ENCODE measurements around the gene TMEM204. TPM values are rescaled to one million over a fixed set of nuclear protein-coding genes. Genes with fewer than 3 reads are reported as not detected.

TMEM204 gene
- 10 to 100 TPM; 12.9 to 14.3 TPM for total RNA-seq

DNA sequence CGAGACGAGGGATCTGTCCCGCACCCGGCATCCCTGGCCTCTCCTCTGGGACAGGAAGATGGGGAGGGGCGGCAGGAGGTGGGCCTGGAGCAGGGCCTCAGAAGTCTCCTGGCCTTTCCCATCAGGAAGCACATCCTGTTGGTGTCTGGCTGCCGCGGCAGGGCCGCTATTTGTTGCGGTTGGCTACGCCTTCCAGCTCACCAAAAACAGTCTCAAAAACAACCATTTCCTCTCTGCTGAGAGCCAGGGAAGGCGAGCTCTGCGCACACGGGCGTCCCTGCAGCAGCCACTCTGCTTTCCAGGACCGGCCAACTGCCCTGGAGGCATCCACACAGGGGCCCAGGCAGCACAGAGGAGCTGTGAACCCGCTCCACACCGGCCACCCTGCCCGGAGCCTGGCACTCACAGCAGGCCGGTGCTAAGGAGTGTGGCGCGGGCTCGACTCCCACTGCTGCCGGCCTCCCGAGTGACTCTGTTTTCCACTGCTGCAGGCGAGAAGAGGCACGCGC lies at the start of gene TMEM204:
TSS of gene TMEM204 (plus strand) at position 224 of the 509 bp plus-strand sequence. CDS start 610 bp downstream, outside the sequence.
- ATAC-seq (peak; percentile 14), DNase-seq (peak; percentile 53)
- Mint-ChIP-seq H3K9me3 (no peaks in the 10 kb centered on the region), H3K4me3 (peak within 1 kb of the TSS; percentile 99), H3K27me3 (no peaks in the 10 kb centered on the region), H3K36me3 (ENCODE audit: low read depth) (peaks cover 38% of the 10 kb centered on the region), H3K27ac (peak within 1 kb of the TSS; percentile 91), H3K4me1 (ENCODE audit: low read depth) (peaks cover 22% of the 10 kb centered on the region)
- CTCF ChIA-PET = interaction anchor here (0.6 to 2.1 kb wide), 2 partner anchors 144 to 170 kb away, joined by 3 to 5 read pairs; no protein-coding TSS in a partner anchor
- intact Hi-C loops (cut with micrococcal nuclease) = no loop called here
- POLR2A ChIA-PET = interaction anchor here (0.7 to 3.2 kb wide), 5 partner anchors 8 to 79 kb away, joined by 3 to 8 read pairs (median 3); partner anchors contain the start of genes CRAMP1, IFT140 and TELO2
- TF ChIP-seq, protein P1, sequence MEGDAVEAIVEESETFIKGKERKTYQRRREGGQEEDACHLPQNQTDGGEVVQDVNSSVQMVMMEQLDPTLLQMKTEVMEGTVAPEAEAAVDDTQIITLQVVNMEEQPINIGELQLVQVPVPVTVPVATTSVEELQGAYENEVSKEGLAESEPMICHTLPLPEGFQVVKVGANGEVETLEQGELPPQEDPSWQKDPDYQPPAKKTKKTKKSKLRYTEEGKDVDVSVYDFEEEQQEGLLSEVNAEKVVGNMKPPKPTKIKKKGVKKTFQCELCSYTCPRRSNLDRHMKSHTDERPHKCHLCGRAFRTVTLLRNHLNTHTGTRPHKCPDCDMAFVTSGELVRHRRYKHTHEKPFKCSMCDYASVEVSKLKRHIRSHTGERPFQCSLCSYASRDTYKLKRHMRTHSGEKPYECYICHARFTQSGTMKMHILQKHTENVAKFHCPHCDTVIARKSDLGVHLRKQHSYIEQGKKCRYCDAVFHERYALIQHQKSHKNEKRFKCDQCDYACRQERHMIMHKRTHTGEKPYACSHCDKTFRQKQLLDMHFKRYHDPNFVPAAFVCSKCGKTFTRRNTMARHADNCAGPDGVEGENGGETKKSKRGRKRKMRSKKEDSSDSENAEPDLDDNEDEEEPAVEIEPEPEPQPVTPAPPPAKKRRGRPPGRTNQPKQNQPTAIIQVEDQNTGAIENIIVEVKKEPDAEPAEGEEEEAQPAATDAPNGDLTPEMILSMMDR (IDR thresholded peaks at IDR 0.05) = no peak

DNA sequence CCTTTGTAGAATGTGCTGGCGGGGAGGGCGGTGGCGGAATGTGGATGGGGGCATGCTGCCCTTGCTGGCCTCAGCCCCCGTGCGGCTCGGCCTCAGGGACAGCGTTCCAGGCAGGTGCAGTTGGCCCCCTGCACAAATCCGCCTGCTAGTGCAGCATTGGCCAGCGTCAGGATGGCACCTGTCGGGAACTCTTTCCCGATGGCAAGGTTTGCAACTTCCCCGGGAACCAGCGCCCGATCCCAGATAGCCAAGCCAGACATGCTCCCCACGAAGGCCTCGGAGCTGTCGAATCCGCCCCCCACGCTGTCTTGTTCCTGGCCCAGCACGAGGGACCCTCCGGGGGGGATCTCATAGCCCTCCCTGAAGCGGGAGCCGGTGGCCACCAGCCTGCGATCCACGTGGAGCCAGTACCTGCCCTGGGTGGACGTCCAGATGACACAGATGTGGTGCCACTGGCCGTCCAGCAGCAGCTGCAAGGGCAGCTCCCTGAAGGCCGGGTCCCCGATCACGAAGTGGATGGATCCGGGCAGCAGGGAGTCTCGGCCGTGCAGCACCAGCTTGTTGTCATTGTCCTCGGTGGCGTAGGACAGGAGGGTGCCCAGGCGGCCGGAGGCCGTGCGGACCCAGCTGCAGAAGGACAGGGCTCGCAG lies 47.5 kb upstream of the TMEM204 start:
- TF ChIP-seq, protein P1 (IDR thresholded peaks at IDR 0.05) = no peak
- no peak for ATAC-seq
- no peak overlapping the region for H3K4me3 Mint-ChIP-seq
- ChIA-PET CTCF (no interaction called here), POLR2A (no interaction called here)
- H3K27me3 Mint-ChIP-seq = no peaks in the 10 kb centered on the region
- no peak overlapping the region for H3K27ac Mint-ChIP-seq
- intact Hi-C loops (cut with micrococcal nuclease) = no loop called here
- no peaks in the 10 kb centered on the region for H3K36me3 Mint-ChIP-seq (ENCODE audit: low read depth)
- no peak for DNase-seq
- no peaks in the 10 kb centered on the region for H3K4me1 Mint-ChIP-seq (ENCODE audit: low read depth)
- H3K9me3 Mint-ChIP-seq = no peaks in the 10 kb centered on the region

DNA sequence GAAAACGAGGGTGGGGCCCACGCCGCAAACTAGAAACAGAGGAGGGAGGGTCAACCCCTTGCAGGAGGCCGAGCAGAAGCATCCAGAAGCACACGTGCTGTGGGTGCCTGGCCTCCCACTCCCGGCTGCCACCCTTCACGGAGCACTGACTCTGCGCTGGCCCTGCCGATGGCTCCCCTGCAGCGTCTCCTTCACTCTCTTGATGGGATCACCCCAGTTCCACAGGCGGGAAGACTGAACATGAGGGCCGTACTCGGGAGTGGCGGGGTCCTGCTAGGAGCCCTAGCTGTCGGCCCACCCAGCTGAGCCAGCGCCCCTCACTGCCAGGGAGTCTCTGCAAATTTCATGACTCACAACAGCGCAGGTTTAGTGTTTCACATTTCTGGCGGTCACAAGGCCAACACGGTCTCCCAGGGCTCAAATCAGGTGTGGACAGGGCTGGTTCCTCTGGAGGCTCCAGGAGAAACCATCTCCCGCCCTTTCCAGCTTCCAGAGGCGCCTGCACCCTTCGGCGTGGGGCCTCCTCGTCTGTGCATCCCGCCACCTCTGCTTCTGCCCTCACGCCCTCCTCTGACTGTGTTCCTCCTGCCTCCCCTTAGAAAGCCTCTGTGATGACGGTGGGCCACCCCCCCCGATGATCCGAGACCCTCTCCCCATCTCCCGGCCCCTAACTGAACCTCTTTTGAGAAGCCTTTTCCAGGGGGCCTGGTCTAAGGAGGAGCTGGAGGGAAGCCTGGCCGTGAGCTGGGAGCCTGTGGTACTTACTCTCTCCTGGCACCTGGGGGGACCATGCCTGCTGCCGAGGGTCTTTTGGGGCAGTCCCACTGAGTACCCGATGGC lies 46.7 kb upstream of the TMEM204 start:
- TF ChIP-seq, protein P1 (IDR thresholded peaks at IDR 0.05) = no peak
- Mint-ChIP-seq H3K27me3 (no peaks in the 10 kb centered on the region), H3K9me3 (no peaks in the 10 kb centered on the region), H3K4me3 (no peak overlapping the region), H3K4me1 (ENCODE audit: low read depth) (no peaks in the 10 kb centered on the region), H3K27ac (no peak overlapping the region), H3K36me3 (ENCODE audit: low read depth) (no peaks in the 10 kb centered on the region)
- POLR2A ChIA-PET = no interaction called here
- no peak for DNase-seq
- intact Hi-C loops (cut with micrococcal nuclease) = no loop called here
- CTCF ChIA-PET = no interaction called here
- ATAC-seq = no peak

DNA sequence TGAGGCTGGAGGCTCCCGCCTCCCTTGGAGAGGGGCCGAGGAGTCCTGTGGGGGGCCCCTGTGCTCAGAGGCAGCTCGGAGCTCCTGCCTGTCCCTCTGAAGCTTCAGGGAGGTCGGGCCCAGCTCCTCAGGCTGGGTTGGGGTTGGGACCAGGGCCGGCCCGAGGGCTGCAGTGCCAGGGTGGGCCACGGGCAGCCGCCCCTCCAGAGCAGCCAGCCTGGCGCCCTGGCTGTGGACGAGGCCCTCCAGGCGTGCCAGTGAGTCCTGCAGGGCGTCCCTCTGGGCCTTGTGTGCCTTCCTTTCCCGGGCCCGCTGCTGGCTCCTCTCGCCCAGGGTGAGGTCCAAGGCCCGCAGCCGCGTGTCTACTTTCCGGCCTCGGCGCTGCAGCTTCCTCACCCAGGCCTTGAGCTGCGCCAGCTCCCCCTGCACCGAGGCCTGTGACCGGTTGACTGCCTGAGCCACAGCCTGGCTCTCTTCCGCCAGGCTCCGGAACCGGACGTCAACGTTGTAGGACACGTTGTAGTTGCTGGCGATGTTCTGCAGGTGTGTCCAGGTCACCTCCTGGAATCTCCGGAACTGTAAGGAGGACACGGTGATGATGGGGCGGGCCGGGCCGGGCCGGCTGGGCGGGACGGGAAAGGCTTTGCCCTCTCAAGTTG lies 45.9 kb upstream of the TMEM204 start:
- Mint-ChIP-seq H3K27me3 (no peaks in the 10 kb centered on the region), H3K4me1 (ENCODE audit: low read depth) (peaks cover 3% of the 10 kb centered on the region), H3K27ac (no peak overlapping the region), H3K9me3 (no peaks in the 10 kb centered on the region), H3K36me3 (ENCODE audit: low read depth) (no peaks in the 10 kb centered on the region), H3K4me3 (no peak overlapping the region)
- TF ChIP-seq, protein P1 (IDR thresholded peaks at IDR 0.05) = no peak
- intact Hi-C loops (cut with micrococcal nuclease) = no loop called here
- CTCF ChIA-PET = no interaction called here
- no peak for ATAC-seq
- POLR2A ChIA-PET = no interaction called here
- DNase-seq = no peak
